ENCODE results near the gene ANKRD11.

Gene ANKRD11

DNA sequence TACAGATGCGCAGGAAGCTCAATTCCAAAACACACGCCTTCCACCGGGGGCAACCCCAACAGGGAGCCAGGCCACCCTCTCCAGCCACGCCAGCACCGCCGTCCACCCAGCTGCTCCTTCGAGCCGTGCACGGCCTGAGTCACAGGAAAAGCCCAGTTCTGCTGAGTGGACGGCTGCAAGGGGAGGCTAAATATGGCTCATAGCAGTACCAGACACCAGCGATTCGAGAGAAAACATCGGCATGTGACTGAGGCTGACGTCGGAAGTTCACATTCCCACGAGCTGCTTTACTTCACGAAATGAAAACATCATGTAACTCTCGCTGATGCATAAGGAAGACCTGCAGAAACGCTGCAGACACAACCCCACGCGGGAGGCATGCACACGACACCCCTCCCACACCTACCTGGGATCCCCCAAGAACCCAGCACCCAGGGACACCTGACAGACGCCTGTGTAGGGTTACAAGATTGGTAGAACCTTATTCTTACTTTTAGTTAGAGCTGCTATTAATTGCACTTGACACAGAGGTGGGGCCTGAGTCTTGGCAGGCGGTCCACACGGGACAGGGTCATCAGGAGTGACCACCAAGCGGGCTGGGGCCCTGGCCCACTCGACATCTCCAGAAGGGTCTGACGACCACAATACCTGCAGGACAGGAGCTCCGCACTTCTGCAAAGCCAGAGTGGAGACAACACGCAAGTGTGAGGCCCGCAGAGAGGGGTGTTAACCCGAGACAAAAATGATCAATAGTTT is 116.8 kb downstream of the ANKRD11 start:
- TF ChIP-seq, protein P1, sequence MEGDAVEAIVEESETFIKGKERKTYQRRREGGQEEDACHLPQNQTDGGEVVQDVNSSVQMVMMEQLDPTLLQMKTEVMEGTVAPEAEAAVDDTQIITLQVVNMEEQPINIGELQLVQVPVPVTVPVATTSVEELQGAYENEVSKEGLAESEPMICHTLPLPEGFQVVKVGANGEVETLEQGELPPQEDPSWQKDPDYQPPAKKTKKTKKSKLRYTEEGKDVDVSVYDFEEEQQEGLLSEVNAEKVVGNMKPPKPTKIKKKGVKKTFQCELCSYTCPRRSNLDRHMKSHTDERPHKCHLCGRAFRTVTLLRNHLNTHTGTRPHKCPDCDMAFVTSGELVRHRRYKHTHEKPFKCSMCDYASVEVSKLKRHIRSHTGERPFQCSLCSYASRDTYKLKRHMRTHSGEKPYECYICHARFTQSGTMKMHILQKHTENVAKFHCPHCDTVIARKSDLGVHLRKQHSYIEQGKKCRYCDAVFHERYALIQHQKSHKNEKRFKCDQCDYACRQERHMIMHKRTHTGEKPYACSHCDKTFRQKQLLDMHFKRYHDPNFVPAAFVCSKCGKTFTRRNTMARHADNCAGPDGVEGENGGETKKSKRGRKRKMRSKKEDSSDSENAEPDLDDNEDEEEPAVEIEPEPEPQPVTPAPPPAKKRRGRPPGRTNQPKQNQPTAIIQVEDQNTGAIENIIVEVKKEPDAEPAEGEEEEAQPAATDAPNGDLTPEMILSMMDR (IDR thresholded peaks at IDR 0.05; ENCODE audit: control insufficient read depth, extremely low read depth, insufficient read depth): no peak
- no peak for DNase-seq (ENCODE audit: low read depth)
- no peak overlapping the region for H3K4me3 ChIP-seq (ENCODE audit: low read depth, low read length)

DNA sequence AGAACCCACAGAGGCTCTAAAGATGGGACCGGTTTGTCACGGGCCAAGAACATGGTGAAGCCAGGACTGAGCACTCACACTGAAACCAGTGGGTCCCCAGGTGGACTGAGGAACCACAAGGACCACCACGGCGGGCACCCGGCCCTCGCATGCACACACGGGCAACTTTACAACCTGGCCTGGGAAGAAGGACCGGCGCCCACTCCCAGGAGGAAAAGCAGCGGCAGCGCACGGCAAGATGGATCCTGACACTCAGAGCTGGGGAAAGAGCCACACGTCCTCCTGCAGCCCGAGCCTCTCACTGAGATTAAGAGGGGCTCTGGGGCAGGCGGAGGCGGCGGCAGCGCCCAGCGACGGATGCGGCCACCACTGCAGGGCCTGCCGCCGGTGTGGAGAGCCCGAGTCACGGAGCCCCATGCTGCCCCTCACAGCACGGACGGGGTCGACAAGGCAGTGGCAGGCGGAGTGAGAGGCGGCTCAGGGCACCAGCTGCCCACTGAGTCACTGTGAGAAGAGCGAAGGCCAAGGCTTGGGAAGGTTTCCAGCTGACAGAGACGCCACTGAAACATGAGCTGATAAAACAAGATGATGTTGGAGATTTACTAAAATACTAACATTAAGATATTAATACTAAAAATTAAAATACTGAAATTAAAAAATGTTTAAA is 118.3 kb downstream of the ANKRD11 start:
- H3K4me3 ChIP-seq (ENCODE audit: low read depth, low read length): no peak overlapping the region
- no peak for DNase-seq (ENCODE audit: low read depth)
- TF ChIP-seq, protein P1 (IDR thresholded peaks at IDR 0.05; ENCODE audit: control insufficient read depth, extremely low read depth, insufficient read depth): no peak

DNA sequence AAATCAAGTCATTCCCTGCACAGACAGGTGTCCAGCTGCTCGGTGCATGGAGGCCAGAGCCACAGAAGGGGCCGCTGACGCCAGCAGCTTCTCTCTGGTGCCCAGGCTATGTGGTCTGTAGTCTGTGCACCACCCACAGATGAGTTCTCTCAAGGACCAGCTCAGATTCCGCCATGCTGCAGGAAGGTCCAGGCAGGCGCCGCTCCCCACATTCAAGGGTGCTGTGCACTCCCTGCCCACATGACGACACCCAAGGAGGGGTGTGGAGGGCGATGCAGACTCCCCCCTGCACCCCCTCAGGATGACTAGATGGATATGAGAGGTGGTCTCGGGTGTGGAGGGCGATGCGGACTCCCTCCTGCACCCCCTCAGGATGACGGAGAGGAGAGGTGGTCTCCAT is 119.0 kb downstream of the ANKRD11 start:
- H3K4me3 ChIP-seq (ENCODE audit: low read depth, low read length): no peak overlapping the region
- TF ChIP-seq, protein P1 (IDR thresholded peaks at IDR 0.05; ENCODE audit: control insufficient read depth, extremely low read depth, insufficient read depth): no peak
- no peak for DNase-seq (ENCODE audit: low read depth)

DNA sequence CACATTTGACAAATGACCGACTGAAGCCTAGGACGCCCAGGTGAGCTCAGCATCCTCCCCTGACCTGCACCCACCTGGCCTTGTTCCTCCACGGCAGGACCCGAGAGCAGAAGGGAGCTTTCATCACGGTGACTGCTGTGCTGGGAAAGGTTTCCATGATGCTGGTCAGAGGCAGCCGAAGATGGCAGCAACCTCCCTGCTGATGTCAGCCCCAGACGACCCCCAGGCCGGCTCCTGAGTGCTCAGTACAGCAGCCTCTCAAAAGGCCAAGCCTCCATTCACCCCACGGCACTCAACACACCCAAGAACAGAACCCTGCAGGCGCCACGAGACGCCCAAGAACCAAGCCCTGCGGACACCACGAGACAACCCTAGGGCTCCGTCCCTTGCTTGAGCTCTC is 119.8 kb downstream of the ANKRD11 start:
- TF ChIP-seq, protein P1 (IDR thresholded peaks at IDR 0.05; ENCODE audit: control insufficient read depth, extremely low read depth, insufficient read depth): no peak
- DNase-seq (ENCODE audit: low read depth): no peak

DNA sequence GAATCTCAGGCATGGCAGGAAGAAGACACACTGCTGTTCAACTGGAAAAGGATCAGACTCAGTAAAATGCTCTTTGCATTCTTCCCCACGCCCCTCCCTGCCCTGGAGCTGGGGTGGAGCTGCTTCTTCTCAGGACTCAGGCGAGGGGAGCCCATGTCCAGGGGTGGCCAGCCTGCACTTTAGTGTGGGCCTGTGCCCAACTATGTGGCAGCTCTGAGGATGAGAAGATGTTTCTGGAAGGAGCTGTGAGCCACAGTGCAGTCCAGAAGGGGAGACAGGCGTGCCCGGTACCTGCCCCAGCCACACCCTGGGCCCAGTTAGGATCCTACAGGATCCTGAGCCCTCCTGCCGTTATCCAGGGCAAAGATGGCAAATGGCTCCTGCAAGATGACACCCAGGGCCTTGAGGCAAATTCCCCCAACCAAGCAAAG is 120.3 kb downstream of the ANKRD11 start:
- TF ChIP-seq, protein P1 (IDR thresholded peaks at IDR 0.05; ENCODE audit: control insufficient read depth, extremely low read depth, insufficient read depth): no peak
- H3K4me3 ChIP-seq (ENCODE audit: low read depth, low read length): no peak overlapping the region
- no peak for DNase-seq (ENCODE audit: low read depth)

More for the DNA sequence above, 119.8 kb downstream of the ANKRD11 start:
- no peak overlapping the region for H3K4me3 ChIP-seq (ENCODE audit: low read depth, low read length)

DNA sequence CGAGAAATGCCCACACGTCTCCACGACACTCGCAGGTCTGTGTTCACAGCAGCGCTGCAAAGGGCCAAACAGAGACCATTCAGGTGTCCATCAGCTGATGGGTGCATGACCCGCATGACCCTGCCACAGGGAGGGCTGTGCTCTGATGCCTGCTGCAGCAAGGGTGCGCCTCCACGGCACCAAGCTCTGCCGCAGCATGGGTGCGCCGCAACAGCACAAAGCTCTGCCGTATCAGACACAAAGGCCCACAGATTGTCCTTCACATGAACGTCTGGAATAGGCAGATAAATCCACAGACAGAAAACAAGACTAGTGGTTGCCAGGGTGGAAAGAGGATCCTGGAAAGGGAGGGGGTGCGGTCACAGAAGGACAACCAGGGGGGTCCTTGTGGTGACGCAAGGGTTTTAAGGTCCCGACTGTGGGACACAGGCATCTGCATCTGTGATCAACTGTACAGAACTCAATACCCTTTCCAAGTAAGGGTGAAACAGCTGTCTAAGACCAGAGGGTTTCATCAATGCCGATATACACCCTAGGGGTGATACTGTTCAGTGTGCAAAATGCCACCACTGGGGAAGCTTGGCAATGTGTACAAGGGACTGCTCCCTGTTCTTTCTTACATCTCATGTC is 121.0 kb downstream of the ANKRD11 start:
- DNase-seq (ENCODE audit: low read depth): no peak
- TF ChIP-seq, protein P1 (IDR thresholded peaks at IDR 0.05; ENCODE audit: control insufficient read depth, extremely low read depth, insufficient read depth): no peak
- no peak overlapping the region for H3K4me3 ChIP-seq (ENCODE audit: low read depth, low read length)

Data from LNCaP clone FGC (cell line).